ENCODE measurements around the gene FAM210A. TPM values are rescaled to one million over a fixed set of nuclear protein-coding genes. Genes with fewer than 3 reads are reported as not detected.

Gene FAM210A
- total RNA-seq, 4 donors from 2014 or later = 4.7 to 18.6 (median 12.8) TPM

DNA sequence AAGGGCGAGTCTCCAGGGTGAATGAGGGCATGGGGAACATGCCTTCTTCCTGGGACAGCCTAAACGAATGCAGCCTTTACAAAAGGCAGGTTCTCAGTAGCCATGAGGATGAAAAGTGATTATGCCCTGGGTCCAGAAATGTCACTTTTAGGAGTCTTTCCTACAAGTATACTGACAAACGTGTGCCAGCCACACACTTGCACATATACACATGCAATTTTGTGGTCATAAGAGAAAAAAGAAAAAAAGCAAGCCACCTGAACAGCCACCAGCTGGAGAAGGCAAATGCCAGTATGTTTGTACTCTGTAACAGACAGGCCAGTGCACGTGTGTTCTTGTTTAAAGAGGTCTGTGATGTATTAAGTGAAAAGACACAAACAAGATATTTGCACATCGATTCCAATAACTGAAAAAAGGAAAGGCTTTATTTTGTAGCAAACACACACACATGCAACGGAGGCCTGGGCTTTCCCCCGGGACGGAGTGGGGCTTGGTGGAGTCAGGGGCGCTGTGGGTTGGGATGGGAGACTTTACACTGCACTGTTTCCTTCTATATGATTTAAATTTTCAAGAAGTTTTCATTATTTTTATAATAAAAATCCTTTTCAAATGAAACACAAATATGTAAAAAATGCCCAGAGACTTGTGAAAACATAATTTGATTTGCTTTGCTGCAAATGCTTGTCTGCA lies 108.4 kb downstream of the FAM210A start:
- no peak for TF ChIP-seq POLR2AphosphoS5 (IDR thresholded peaks at IDR 0.05)
- TF ChIP-seq POLR2A (IDR thresholded peaks at IDR 0.05) = no peak
- TF ChIP-seq, protein P1, sequence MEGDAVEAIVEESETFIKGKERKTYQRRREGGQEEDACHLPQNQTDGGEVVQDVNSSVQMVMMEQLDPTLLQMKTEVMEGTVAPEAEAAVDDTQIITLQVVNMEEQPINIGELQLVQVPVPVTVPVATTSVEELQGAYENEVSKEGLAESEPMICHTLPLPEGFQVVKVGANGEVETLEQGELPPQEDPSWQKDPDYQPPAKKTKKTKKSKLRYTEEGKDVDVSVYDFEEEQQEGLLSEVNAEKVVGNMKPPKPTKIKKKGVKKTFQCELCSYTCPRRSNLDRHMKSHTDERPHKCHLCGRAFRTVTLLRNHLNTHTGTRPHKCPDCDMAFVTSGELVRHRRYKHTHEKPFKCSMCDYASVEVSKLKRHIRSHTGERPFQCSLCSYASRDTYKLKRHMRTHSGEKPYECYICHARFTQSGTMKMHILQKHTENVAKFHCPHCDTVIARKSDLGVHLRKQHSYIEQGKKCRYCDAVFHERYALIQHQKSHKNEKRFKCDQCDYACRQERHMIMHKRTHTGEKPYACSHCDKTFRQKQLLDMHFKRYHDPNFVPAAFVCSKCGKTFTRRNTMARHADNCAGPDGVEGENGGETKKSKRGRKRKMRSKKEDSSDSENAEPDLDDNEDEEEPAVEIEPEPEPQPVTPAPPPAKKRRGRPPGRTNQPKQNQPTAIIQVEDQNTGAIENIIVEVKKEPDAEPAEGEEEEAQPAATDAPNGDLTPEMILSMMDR (IDR thresholded peaks at IDR 0.05) = no peak
- TF ChIP-seq EP300 (IDR thresholded peaks at IDR 0.05) = no peak
- ATAC-seq = no peak
- WGBS, 2 donors (ENCODE audit: low coverage in 1 of 2) = 88 to 91% methylated on average over 8 to 9 of the region's 9 CpGs
- Histone ChIP-seq H3K4me1 (peaks cover 0 to 31% (median 7%) of the 10 kb centered on the region in 3 donors), H3K9me3 (no peaks in the 10 kb centered on the region), H3K27me3 (no peaks in the 10 kb centered on the region), H3K36me3 (peaks cover 0 to 24% of the 10 kb centered on the region in 2 donors), H3K27ac (no peak overlapping the region), H3K4me3 (no peak overlapping the region)

DNA sequence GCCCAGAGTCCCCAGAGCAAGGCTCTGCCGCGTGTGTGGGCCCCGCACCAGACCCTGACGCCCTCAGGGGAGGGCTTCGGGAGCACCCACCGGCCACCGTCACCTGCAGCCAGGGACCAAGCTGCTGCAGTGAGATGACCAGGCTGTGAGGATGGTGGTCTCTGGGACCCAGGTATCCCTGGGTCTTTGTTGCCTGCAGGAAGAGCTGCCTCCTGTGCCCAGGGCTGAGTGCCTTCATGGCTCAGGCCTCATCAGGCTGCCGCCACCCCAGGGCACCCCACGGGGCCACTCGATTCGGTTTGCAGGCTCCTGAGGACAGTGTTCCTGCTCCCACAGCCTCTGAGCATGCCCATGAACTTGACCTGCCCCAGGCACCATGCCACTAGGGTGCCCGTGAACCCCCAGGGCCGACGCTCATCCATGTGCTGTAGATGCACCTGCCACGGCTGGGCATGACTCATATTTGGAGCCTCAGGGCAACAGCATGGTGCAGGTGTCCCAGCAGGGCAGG lies 109.8 kb downstream of the FAM210A start:
- Histone ChIP-seq H3K4me3 (no peak overlapping the region), H3K36me3 (peaks cover 0 to 10% of the 10 kb centered on the region in 2 donors), H3K27ac (no peak overlapping the region), H3K9me3 (no peaks in the 10 kb centered on the region), H3K4me1 (peaks cover 0 to 44% (median 11%) of the 10 kb centered on the region in 3 donors), H3K27me3 (no peaks in the 10 kb centered on the region)
- TF ChIP-seq EP300 (IDR thresholded peaks at IDR 0.05) = no peak
- TF ChIP-seq POLR2AphosphoS5 (IDR thresholded peaks at IDR 0.05) = no peak
- TF ChIP-seq, protein P1 (IDR thresholded peaks at IDR 0.05) = no peak
- no peak for TF ChIP-seq POLR2A (IDR thresholded peaks at IDR 0.05)
- no peak for ATAC-seq
- WGBS, 2 donors (ENCODE audit: low coverage in 1 of 2) = no CpG with 5 or more reads among the region's 15 CpGs

DNA sequence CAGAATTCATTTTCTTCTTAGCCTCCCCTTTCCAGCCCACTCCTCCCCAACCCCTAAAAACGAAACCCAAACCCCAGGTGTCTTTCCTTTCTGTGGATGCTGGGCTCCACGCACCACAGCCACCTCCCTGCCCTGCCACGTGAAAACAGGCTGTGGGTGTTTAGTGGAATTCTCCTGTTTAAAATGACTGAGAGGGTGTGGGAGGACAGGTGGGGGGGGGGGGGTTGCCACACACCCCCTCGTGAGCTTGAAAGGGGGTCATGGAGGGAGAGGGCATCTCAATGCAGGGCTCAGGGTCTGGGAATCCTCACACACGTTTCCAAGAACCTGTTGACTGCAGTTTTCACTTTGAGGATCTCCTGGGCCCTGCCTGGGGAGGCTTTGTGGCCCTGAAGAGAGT lies 110.3 kb downstream of the FAM210A start:
- Histone ChIP-seq H3K36me3 (peaks cover 0 to 5% of the 10 kb centered on the region in 2 donors), H3K4me1 (peaks cover 0 to 50% (median 13%) of the 10 kb centered on the region in 3 donors), H3K27me3 (no peaks in the 10 kb centered on the region), H3K4me3 (no peak overlapping the region), H3K27ac (peak overlapping the region in 1 of 4 donors; percentile 60), H3K9me3 (no peaks in the 10 kb centered on the region)
- no peak for ATAC-seq
- 80% methylated on average over 1 of the region's 5 CpGs; no CpG with 5 or more reads in 1 of the 2 donors for WGBS, 2 donors (ENCODE audit: low coverage in 1 of 2)
- TF ChIP-seq EP300 (IDR thresholded peaks at IDR 0.05) = no peak
- TF ChIP-seq, protein P1 (IDR thresholded peaks at IDR 0.05) = no peak

DNA sequence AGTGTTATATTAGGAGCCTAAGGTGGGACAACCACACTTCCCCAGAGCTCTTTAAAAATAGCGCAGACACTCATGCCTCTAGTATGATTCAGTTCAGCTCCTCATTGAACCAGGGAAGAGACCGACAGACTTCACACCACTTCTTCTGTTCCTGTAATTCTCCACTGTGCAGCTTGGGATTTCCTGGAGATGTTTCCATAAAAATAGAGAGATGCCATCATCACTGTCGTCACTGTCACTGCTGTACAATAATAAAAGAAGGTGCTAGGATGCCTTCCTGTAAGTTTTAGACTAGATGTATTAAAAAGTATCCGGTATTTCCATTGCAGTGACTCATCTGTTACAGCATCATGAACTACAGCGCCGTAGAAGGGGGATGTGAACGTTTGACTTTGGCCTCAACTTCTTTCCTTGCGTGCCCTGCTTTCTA lies 110.9 kb downstream of the FAM210A start:
- Histone ChIP-seq H3K9me3 (no peaks in the 10 kb centered on the region), H3K4me1 (peaks cover 0 to 56% (median 18%) of the 10 kb centered on the region in 3 donors), H3K27ac (peak overlapping the region in 2 of 4 donors; percentile 48 to 60), H3K27me3 (no peaks in the 10 kb centered on the region), H3K4me3 (no peak overlapping the region), H3K36me3 (no peaks in the 10 kb centered on the region)
- TF ChIP-seq EP300 (IDR thresholded peaks at IDR 0.05) (no peak), POLR2A (IDR thresholded peaks at IDR 0.05) (no peak), POLR2AphosphoS5 (IDR thresholded peaks at IDR 0.05) (no peak)
- TF ChIP-seq, protein P1 (IDR thresholded peaks at IDR 0.05) = no peak
- ATAC-seq = no peak
- WGBS, 2 donors (ENCODE audit: low coverage in 1 of 2) = 60 to 62% methylated on average over 7 to 8 of the region's 8 CpGs
